WI38 (cell line): ENCODE data around the gene CELF4.

Source experiments
- H3K4me3 ChIP-seq: 2 replicates; pipeline ENCODE4 v1.5.1; 2011; ENCODE audit warnings: low read depth, mild to moderate bottlenecking, control low read depth, low read length
- TF ChIP-seq, protein P1 (sequence below): IDR thresholded peaks from 2 replicates; pipeline ENCODE4 v1.5.1; 2012; ENCODE audit warnings: low read depth, mild to moderate bottlenecking, control low read depth, low read length

The CELF4 gene

GRCh38 chr18:37332628-37333420 is 232.8 kb downstream of the CELF4 start:
- no peak overlapping the region for H3K4me3 ChIP-seq
- TF ChIP-seq, protein P1, sequence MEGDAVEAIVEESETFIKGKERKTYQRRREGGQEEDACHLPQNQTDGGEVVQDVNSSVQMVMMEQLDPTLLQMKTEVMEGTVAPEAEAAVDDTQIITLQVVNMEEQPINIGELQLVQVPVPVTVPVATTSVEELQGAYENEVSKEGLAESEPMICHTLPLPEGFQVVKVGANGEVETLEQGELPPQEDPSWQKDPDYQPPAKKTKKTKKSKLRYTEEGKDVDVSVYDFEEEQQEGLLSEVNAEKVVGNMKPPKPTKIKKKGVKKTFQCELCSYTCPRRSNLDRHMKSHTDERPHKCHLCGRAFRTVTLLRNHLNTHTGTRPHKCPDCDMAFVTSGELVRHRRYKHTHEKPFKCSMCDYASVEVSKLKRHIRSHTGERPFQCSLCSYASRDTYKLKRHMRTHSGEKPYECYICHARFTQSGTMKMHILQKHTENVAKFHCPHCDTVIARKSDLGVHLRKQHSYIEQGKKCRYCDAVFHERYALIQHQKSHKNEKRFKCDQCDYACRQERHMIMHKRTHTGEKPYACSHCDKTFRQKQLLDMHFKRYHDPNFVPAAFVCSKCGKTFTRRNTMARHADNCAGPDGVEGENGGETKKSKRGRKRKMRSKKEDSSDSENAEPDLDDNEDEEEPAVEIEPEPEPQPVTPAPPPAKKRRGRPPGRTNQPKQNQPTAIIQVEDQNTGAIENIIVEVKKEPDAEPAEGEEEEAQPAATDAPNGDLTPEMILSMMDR, result no peak

DNA sequence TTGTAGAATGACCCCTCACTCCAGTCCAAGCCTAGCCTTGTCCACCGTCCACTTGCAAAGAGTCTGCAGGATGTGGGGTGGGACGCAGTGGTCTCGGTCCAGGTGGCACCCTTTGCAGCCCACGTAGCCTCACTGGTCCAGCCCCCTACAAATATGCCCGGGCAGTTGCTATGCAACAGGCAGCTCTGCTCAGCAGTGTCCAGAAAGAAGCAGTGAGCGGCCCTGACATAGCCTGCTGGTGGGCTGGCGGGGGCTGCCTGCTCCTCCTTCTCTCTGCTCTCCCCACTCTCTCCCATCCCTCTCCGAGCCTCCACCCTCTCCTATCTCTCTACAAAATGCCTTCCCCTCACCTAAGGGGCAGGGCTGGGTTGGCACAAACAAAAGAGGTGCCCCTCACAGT is 233.4 kb downstream of the CELF4 start:
- H3K4me3 ChIP-seq, result no peak overlapping the region
- TF ChIP-seq, protein P1, result no peak

GRCh38 chr18:37330173-37330572 is 235.4 kb downstream of the CELF4 start:
- TF ChIP-seq, protein P1, result no peak
- H3K4me3 ChIP-seq, result no peak overlapping the region

- TF ChIP-seq, protein P1, result no peak
- no peak overlapping the region for H3K4me3 ChIP-seq
Observed at GRCh38 chr18:37328946-37329719, 236.5 kb downstream of the CELF4 start.

DNA sequence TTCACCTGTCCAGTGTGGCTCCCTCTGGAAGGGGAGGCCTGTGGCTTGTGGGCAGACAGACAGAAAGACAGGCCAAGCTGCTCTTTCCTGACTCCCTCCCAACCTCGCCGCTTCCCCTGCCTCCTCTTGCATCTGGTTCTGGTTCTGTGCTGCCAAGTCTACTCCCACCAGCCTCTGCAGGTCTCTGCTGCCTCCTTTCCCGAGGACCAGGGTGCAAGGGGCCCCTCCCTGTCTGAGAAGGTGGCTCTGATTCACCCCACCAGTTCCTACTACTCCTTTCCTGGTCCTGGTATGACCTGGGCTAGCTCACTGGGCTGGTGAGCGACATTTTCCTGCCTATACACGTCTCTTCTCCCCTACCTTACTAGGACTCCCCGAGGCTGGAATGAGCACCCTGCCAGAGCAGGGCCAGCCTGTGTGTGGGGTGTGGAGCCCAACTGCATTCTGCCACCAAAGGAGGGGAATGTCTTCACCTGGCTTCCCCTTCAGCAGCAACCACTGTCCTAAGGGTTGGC is 238.5 kb downstream of the CELF4 start:
- no peak overlapping the region for H3K4me3 ChIP-seq
- TF ChIP-seq, protein P1, result no peak

- no peak overlapping the region for H3K4me3 ChIP-seq
- TF ChIP-seq, protein P1, result peak; percentile 81
Observed at GRCh38 chr18:37322492-37323035, 243.0 kb downstream of the CELF4 start.
